NCI-H146 (cell line): ENCODE results near the gene DRGX.

ENCODE experiments used
- DNase-seq: peaks from one replicate; lab custom pipeline; 2025; lab: John Stamatoyannopoulos, UW

The DRGX gene

DNA sequence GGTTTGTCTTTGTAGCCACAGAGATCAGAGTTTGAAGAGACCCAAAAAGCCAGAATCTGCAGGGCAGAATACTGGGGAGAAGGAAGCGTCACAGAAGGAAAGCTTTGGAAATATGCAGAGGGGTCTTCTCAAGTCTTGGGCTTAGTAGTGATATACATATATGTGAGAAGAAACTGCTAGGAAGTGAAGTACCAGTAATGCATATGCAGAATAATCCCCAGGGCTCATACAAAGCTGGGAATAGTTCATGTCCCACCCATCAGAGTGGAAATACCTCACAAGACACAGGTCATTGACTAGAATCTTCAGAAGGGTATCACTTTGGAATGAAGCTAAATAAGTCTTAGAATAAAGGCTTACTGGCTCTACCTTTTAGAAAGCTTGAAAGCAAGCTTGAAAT, 57.3 kb downstream of the DRGX start:
- no peak for DNase-seq

GRCh38 chr10:49335364-49335972, 60.4 kb downstream of the DRGX start:
- DNase-seq: no peak

- no peak for DNase-seq
These were observed 60.9 kb downstream of the DRGX start for GRCh38 chr10:49334964-49335363.

- no peak for DNase-seq
These were observed 62.7 kb downstream of the DRGX start for GRCh38 chr10:49333192-49333591.

DNA sequence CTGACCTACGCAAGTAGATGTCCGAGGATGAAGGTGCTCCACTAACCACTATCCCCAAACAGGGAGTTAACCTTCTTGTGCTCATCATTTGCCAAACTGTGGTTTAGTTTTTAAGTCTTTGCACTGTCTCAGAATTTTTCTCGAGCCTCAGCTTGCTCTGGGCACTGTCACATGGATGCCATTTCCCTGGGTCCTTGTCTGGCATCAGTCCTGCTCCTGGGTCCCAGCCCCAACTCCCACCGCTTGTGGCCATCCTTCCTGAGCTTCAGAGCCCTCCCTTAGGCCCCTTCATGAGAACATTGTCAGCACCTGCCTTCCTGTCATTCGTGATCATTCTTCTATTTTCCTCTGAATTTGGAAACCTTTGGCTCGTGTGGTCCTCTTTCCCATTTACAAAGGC, 63.1 kb downstream of the DRGX start:
- DNase-seq: no peak

DNA sequence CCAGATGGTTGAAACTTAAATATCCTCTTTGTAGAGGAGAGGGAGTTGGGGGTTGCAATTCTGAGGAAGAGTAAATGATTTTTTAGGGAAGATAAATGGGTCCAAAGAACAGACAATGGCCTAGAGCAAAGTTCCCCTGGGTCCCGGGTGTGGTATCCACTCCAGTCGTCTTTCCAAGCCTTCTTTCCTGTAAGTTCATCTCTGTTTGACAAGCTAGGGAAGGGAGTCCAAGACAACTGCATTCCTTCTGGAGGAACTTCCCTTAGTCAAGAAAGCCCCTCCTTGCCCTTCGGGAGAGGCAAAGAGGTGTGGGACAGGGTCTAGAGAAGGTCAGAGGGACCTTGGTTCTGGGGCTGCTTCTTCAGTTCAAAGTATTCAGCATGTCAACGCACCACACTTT, 63.6 kb downstream of the DRGX start:
- no peak for DNase-seq

DNA sequence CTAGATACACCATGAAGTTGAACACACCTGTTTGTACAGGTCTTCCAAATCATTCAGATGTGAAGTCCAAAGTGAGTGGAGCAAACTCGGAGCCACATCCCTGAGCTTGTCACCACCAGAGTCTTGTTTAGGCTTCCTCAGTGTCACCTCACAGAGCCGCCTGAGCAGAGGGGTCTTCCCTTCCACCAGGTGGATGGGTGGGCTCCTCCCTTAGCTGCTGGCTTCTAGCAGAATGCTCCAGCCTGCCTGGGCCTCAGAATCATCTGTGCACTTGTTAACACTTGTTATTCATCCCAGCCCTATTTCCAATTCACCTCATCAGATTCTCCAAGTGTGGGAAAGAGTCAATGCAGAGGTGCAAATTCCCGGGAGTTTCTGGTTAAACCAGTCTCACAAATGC, 64.5 kb downstream of the DRGX start:
- no peak for DNase-seq

- DNase-seq: no peak
These were observed 65.7 kb downstream of the DRGX start for GRCh38 chr10:49330127-49330665.

DNA sequence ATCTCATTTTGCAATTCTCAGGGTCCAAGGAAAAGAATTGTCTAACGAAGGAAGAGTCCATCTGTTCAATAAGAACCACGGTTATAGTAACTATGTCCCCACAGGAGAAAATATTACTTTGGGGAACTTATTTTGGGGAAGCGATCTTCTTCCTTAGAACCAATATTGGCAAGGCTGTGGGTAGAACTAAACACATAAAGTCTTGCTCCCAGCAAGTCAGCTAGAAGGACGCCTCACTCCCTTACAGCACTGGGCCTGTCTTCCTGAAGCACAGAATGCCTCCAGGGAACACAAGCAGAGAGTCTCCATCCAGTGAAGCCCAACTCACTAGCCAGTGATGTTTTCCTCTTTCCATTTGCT, 66.8 kb downstream of the DRGX start:
- DNase-seq: no peak

DNA sequence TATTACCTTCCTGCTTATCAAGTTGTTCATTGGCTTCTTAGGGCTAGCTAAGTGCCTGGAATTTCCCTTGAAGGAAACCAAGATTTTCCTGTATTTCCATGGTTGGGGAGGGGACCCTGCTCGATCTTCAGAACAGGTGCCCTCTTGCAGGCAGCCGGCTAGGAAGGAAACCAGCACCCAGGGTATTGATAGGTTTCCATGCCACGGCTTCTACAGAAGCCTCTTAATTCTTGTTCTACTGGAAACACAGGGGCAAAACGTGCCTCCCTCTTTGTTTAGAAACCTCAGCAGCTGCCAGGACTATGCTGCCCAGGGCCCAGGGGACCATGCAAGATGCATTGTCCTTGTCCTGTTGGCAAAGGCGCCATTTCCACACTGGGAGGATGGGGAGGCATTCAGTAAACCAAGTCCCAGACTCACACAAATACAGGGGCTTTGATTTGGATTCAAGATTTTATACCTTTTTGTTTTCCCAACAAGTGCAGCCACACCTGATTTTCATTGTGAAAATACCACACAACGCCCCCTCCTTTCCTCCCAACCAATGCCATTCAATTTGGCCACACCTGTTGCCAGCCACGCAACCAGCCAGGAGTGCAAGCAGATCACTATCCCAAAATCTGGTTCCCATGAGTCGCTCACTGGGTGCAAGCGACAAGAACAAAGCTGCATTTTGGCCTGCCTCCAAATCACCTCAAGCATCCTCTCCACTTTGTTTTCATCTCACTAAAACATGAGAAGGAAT, 67.3 kb downstream of the DRGX start:
- DNase-seq: no peak

DNA sequence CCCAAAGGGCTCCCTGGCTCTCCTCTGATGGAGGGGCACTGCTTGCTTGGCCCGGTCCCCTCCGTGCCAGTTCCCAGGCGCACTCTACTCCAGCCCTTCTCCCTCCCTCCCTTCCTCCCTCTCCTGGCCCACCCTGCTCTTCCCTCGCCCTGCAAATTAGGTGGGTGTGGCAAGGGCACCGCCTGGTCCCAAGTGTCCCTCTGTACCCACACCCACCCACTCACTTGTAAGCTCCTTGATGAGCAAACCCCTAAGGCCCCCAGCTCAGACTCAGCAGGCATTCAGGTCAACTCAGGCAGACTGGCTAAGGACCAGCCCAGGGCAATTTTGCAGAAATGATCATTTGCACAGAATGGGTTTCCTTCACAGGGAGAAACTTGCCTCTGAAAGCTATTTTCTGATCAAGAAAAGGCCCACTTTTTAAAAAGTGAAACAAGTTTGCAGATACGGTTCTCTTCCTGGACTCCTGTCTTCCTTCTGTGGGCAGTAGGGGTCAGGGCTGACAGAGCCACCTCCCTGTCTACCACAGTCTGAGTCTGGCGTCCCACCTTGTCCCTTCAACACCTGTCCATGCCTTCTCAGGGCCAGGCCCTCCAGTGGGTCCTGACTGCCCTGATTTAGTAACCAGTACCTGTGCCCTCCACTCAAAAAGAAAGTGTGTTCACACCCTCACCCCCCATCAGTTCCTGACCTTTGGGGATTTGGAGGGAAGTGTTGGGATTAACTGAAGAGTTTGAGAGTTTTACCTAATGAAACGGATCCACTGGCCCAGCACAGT, 68.7 kb downstream of the DRGX start:
- DNase-seq: no peak

DNA sequence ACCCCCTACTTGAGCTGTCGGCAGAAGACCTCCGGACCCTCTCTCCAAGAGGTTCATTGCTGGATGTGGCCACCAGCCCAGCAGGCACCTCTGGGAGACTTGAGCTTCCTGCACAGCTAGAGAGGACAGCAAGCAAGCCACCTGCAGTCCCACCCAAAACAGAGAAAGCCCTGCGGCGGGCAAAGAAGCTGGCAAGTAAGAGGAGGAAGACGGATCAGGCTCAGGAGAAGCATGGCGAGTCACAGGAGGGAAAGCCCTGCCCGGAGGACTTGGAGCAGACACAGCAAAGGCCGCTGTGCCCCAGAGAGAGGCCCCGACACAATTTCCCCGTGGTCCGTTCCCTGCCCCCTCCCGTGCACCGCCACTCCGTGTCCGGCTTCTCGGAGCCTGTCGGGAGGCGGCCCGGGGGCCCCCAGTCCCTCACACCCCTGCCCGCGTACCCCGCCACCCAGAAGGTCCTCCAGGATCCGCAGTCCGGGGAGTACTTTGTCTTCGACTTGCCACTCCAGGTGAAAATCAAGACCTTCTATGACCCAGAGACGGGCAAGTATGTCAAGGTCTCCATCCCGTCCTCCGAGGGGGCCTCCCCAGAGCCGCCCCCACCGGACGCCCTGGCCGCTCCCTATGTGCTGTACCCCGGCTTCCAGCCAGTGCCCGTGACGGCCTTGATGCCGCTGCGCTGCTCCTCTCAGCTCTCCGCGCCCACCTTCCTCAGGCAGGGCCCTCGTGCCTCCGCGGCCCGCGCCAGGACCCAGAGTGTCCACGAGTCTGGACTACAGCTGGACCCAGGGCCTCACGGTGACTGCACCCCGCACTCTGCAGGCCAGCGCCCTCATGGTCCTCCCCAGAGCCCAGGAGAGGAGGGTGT, 69.7 kb downstream of the DRGX start:
- DNase-seq: no peak

DNA sequence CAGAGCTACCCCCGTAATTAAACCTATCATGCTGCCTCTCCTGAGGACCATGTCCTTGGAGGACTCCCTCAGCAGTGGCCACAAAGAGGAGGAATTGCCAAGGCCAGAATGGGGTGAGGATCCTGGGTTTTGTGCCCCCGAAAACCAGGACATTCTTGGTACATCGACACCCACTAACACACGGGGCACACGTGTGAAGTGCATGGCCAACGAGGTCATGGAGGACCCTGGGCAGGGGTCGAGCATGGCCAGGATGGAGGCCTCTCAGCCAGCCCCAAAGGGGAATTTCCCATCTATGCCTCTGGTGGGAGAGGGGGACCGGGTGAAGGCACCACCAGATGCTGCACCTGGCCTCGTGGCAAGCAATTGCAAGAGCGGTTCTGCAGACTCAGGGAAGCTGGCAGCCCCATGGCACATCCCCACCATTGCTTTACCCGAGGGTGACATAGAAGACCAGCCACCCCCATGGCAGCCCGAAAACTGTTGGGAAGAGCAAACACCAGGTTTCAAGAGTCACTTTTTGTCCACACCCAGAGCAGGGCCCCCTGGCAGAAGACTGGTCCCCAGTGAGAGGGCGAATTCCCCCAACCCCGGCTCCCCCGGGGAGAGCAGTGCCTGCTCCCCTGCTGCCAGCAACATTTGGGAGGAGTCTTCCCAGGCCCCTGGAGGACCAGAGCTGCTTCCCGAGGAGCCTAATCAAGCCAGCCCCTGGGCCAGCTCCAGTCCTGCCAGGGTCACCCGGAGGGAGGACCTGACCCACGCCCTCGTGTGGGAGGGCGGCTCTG, 70.6 kb downstream of the DRGX start:
- DNase-seq: no peak

GRCh38 chr10:49324711-49325110, 71.2 kb downstream of the DRGX start:
- DNase-seq: no peak

- DNase-seq: no peak
These were observed 72.0 kb downstream of the DRGX start for GRCh38 chr10:49323896-49324270.

- DNase-seq: no peak
These were observed 72.6 kb downstream of the DRGX start for GRCh38 chr10:49323171-49323895.

- DNase-seq: no peak
These were observed 73.3 kb downstream of the DRGX start for GRCh38 chr10:49322371-49323170.

- no peak for DNase-seq
These were observed 74.9 kb downstream of the DRGX start for GRCh38 chr10:49321021-49321420.

- DNase-seq: no peak
These were observed 75.7 kb downstream of the DRGX start for GRCh38 chr10:49320191-49320590.

DNA sequence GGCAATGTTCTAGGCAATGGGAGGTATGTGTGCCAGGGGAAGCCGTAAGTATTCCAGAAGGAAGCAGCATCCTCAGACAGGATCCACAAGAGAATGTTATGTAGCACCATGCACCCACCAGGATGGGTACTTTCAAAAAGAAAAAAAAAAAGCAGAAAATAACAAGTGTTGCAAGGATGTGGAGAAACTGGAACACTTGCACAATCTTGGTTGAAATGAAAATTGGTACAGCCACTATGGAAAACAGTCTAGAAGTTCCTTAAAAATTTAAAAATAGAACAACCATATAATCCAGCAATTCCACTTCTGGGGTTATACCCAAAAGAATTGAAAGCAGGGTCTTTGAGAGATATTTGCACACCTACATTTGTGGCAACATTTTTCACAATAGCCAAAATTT, 76.7 kb downstream of the DRGX start:
- no peak for DNase-seq
